GM12878 (cell line): Measurements from ENCODE around the gene LST1. TPM values are rescaled to one million over a fixed set of nuclear protein-coding genes. Genes with fewer than 3 reads are reported as not detected.

ENCODE experiments used
- ATAC-seq: fragments of 200-7000 bp; cut with Tn5 transposase; 3 replicates; pipeline ENCODE4 v1.9.1; 2020; ENCODE audit warnings: mild to moderate bottlenecking, moderate library complexity
- BruUV-seq: library from RNA; stranded (reverse); fragments of 400-500 nt; replicated peaks from 2 replicates; lab custom pipeline; 2021; lab: Mats Ljungman, UMichigan
- CTCF ChIA-PET: fragments of 300-600 bp; sonication (Branson Sonifier 250); formaldehyde crosslinking; extraction: SDS; loops from one replicate; lab custom pipeline; 2021; ENCODE audit warnings: inconsistent platforms; lab: Yijun Ruan, JAX
- POLR2A ChIA-PET: fragments of 350-600 bp; formaldehyde crosslinking; extraction: SDS; loops from one replicate; lab custom pipeline; 2021; ENCODE audit warnings: inconsistent platforms; lab: Charles Lee
- RAD21 ChIA-PET: fragments of 300-600 bp; sonication (Branson Sonifier 250); formaldehyde crosslinking; loops from one replicate; lab custom pipeline; 2023; ENCODE audit warnings: antibody characterized with exemption; ENCODE audit not compliant: unreplicated experiment; lab: Charles Lee
- SMC1A ChIA-PET: fragments of 300-600 bp; sonication (Branson Sonifier 250); formaldehyde crosslinking; loops from one replicate; lab custom pipeline; 2023; ENCODE audit not compliant: unreplicated experiment, uncharacterized antibody; lab: Charles Lee
- DNase-seq: peaks from one replicate; pipeline ENCODE4 v3.0.0-alpha.2; 2011; ENCODE audit warnings: low read depth, low spot score
- FAIRE-seq: peaks from 3 replicates; lab custom pipeline; 2011; peaks lifted over from hg19 to GRCh38; lab: Jason Lieb, UNC
- H2AFZ ChIP-seq: 2 replicates; pipeline ENCODE4 v1.6.0; 2011; ENCODE audit warnings: low read depth, low read length, control low read depth; ENCODE audit not compliant: control insufficient read depth
- H3K27ac ChIP-seq: 2 replicates; pipeline ENCODE4 v1.5.1; 2011; ENCODE audit warnings: control low read depth; ENCODE audit not compliant: control insufficient read depth, insufficient read depth
- H3K27me3 ChIP-seq, 2 experiments: replicated peaks in 1 of 2; 2 replicates each; pipeline versions ENCODE4 v1.6.0 to v1.6.1; 2011; ENCODE audit warnings: low read length in 1 of 2; ENCODE audit not compliant: control insufficient read depth in 2 of 2, insufficient read depth in 2 of 2
- H3K36me3 ChIP-seq, 2 experiments: 2 replicates each; pipeline ENCODE4 v1.5.1; 2011; ENCODE audit warnings: low read length in 1 of 2; ENCODE audit not compliant: control insufficient read depth in 2 of 2, insufficient read depth in 2 of 2
- H3K4me1 ChIP-seq: 2 replicates; pipeline ENCODE4 v1.6.1; 2011; ENCODE audit warnings: mild to moderate bottlenecking, low read length, moderate library complexity, mixed read lengths; ENCODE audit not compliant: control insufficient read depth, insufficient read depth
- H3K4me2 ChIP-seq: 2 replicates; pipeline ENCODE4 v1.6.0; 2011; ENCODE audit warnings: control low read depth; ENCODE audit not compliant: control insufficient read depth, insufficient read depth
- H3K4me3 ChIP-seq: fragments of 200-600 bp; sonication (generic); 2 replicates; pipeline ENCODE4 v1.5.1; 2016
- H3K79me2 ChIP-seq: 2 replicates; pipeline ENCODE4 v1.6.0; 2011; ENCODE audit warnings: low read length; ENCODE audit not compliant: control insufficient read depth, insufficient read depth
- H3K9ac ChIP-seq: 2 replicates; pipeline ENCODE4 v1.8.0; 2011; ENCODE audit warnings: low read length, control low read depth, mixed read lengths; ENCODE audit not compliant: control insufficient read depth, insufficient read depth
- H3K9me3 ChIP-seq: replicated peaks from 3 replicates; pipeline ENCODE4 v1.5.1; 2011; ENCODE audit warnings: mild to moderate bottlenecking, low read length; ENCODE audit not compliant: control insufficient read depth, insufficient read depth
- H4K20me1 ChIP-seq: 2 replicates; pipeline ENCODE4 v1.6.0; 2011; ENCODE audit not compliant: control insufficient read depth, insufficient read depth
- ASH2L ChIP-seq: fragments of 300-600, 200-600 bp; sonication (generic); IDR thresholded peaks from 2 replicates; pipeline ENCODE4 v1.6.1; 2017; ENCODE audit warnings: low read depth, mild to moderate bottlenecking, borderline replicate concordance
- GABPA ChIP-seq: IDR thresholded peaks from 2 replicates; pipeline ENCODE4 v1.6.1; 2014; ENCODE audit warnings: antibody characterized with exemption, low read depth, mild to moderate bottlenecking, inconsistent platforms
- KAT2A ChIP-seq: conservative IDR thresholded peaks from 2 replicates; pipeline ENCODE4 v1.6.1; 2011; ENCODE audit warnings: low read depth, low read length; ENCODE audit not compliant: control insufficient read depth
- NFYB ChIP-seq: IDR thresholded peaks from 2 replicates; pipeline ENCODE4 v1.6.1; 2011; ENCODE audit warnings: low read depth, mild to moderate bottlenecking, low read length, improper control_type of control experiment, moderate library complexity; ENCODE audit not compliant: insufficient read depth
- PAX8 ChIP-seq: fragments of 450-650 bp; IDR thresholded peaks from 2 replicates; pipeline ENCODE4 v1.6.1; 2017; ENCODE audit warnings: mild to moderate bottlenecking, moderate library complexity
- POLR2A ChIP-seq: IDR thresholded peaks from 2 replicates; pipeline ENCODE4 v1.6.1; 2011; ENCODE audit warnings: low read depth, mild to moderate bottlenecking, low read length
- SRF ChIP-seq, 2 experiments: IDR thresholded peaks; 2 replicates each; pipeline ENCODE4 v1.6.1; 2011; ENCODE audit warnings: low read depth in 2 of 2, low read length in 2 of 2, mild to moderate bottlenecking in 1 of 2, moderate library complexity in 1 of 2
- SUZ12 ChIP-seq: fragments of 200-600 bp; sonication (generic); IDR thresholded peaks from one replicate; pipeline ENCODE4 v1.6.1; 2018; ENCODE audit warnings: antibody characterized with exemption, mild to moderate bottlenecking; ENCODE audit not compliant: unreplicated experiment
- TCF12 ChIP-seq: IDR thresholded peaks from 2 replicates; pipeline ENCODE4 v1.6.1; 2011; ENCODE audit warnings: low read depth, mild to moderate bottlenecking, low read length
- YY1 ChIP-seq: IDR thresholded peaks from 2 replicates; pipeline ENCODE4 v1.6.1; 2011; ENCODE audit warnings: low read depth, mild to moderate bottlenecking, low read length
- ZSCAN29 ChIP-seq: fragments of 450-650 bp; IDR thresholded peaks from 2 replicates; pipeline ENCODE4 v1.6.1; 2017; ENCODE audit warnings: mild to moderate bottlenecking, moderate library complexity
- WGBS: methylation state at CpG from one replicate; pipeline ENCODE4 v1.1.6; 2016; ENCODE audit warnings: low lambda C conversion rate; ENCODE audit not compliant: insufficient replicate concordance, insufficient coverage; ENCODE audit errors: missing lambda C conversion rate; 5-methylcytosine and 5-hydroxymethylcytosine counted together
- in situ Hi-C: fragments of 300-500 bp; cut with MboI; formaldehyde crosslinking; loops from 9 replicates; pipeline ENCODE4 v1.14.3; 2018; ENCODE audit warnings: mixed read lengths
- intact Hi-C: fragments of 100-400 bp; cut with micrococcal nuclease; formaldehyde crosslinking; loops from one replicate; pipeline ENCODE4 v1.14.2; 2022; ENCODE audit not compliant: unreplicated experiment
- polyA plus RNA-seq, 11 experiments: library from polyadenylated mRNA; depleted of rRNA in 4 of 11; unstranded in 6 of 11; stranded (reverse) in 5 of 11; fragments of >200 nt; fragmentation: Nextera tagmentation in 4 of 11; fragmentation: Illumina TruSeq in 1 of 11; extraction: Ambion mirVana in 4 of 11; extraction: Trizol in 1 of 11; gene quantifications; 1 replicate in 1 of 11; 2 replicates in 10 of 11; pipeline versions ENCODE4 v1.2.1 to v1.2.3, GENCODE V29; 2011 to 2016; ENCODE audit warnings: inconsistent platforms in 2 of 11, missing spikeins in 2 of 11, low read depth in 1 of 11
- total RNA-seq, 4 experiments: library from RNA; depleted of rRNA in 3 of 4; stranded (reverse); fragments of >200 nt in 3 of 4; fragmentation: Illumina TruSeq in 1 of 4; extraction: Trizol in 1 of 4; gene quantifications; 2 replicates each; pipeline versions ENCODE4 v1.2.1 to v1.2.3, GENCODE V29; 2013 to 2021
- TF ChIP-seq, protein P1 (sequence below): fragments of 450-650 bp; IDR thresholded peaks from 2 replicates; pipeline ENCODE4 v1.6.1; 2016; ENCODE audit warnings: mild to moderate bottlenecking
- TF ChIP-seq, protein P2 (sequence below), 3 experiments: IDR thresholded peaks in 2 of 3; conservative IDR thresholded peaks in 1 of 3; 2 replicates each; pipeline ENCODE4 v1.5.1; 2011; ENCODE audit warnings: low read depth in 3 of 3, low read length in 3 of 3, mild to moderate bottlenecking in 3 of 3, control low read depth in 2 of 3, moderate library complexity in 2 of 3, inconsistent platforms in 1 of 3, mixed read lengths in 1 of 3; ENCODE audit not compliant: control insufficient read depth in 2 of 3, insufficient read depth in 1 of 3; ENCODE audit errors: extremely low read depth in 1 of 3
- TF ChIP-seq, protein P3 (sequence below): fragments of 450-650 bp; conservative IDR thresholded peaks from 2 replicates; pipeline ENCODE4 v1.6.1; 2017; ENCODE audit warnings: mild to moderate bottlenecking, moderate library complexity
- TF ChIP-seq, protein P4 (sequence below): fragments of 450-650 bp; IDR thresholded peaks from 2 replicates; pipeline ENCODE4 v1.6.1; 2017; ENCODE audit warnings: mild to moderate bottlenecking, low read depth, inconsistent platforms; ENCODE audit not compliant: poor library complexity, severe bottlenecking

The LST1 gene
- total and polyA plus RNA-seq, 10 of the 15 experiments (the other 5 are each of a cell fraction or from before 2014, with no cell fraction given): 4.1 to 35.5 (median 16.4) TPM

DNA sequence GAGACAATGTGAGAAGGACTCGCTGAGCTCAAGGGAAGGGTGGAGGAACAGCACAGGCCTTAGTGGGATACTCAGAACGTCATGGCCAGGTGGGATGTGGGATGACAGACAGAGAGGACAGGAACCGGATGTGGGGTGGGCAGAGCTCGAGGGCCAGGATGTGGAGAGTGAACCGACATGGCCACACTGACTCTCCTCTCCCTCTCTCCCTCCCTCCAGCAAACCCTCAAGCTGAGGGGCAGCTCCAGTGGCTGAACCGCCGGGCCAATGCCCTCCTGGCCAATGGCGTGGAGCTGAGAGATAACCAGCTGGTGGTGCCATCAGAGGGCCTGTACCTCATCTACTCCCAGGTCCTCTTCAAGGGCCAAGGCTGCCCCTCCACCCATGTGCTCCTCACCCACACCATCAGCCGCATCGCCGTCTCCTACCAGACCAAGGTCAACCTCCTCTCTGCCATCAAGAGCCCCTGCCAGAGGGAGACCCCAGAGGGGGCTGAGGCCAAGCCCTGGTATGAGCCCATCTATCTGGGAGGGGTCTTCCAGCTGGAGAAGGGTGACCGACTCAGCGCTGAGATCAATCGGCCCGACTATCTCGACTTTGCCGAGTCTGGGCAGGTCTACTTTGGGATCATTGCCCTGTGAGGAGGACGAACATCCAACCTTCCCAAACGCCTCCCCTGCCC, 9.0 kb upstream of the LST1 start:
- peaks cover 0 to 7% of the 10 kb centered on the region in 2 experiments; a peak in 2 of 4 replicates for H3K36me3 ChIP-seq
- intact Hi-C loops: loop anchor here (1.0 kb wide), 1 partner anchor 17 kb away; no protein-coding TSS in a partner anchor
- peak overlapping the region; percentile 82 for H3K9ac ChIP-seq
- no peaks in the 10 kb centered on the region for H4K20me1 ChIP-seq
- BruUV-seq: no TSS peak
- FAIRE-seq (no peak), DNase-seq (no peak), ATAC-seq (peak; percentile 12)
- H3K27me3 ChIP-seq: no peaks in the 10 kb centered on the region
- SMC1A ChIA-PET: interaction anchor here (0.8 to 45.5 kb wide), 6 partner anchors 8 to 40 kb away, joined by 3 to 1989 read pairs (median 30); partner anchors contain the start of genes AIF1, ATP6V1G2, DDX39B and LST1
- RAD21 ChIA-PET: interaction anchor here (0.7 to 17.5 kb wide), 9 partner anchors 9 to 254 kb away, joined by 3 to 620 read pairs (median 7); partner anchors contain the start of genes ATP6V1G2, DDX39B, LST1 and NCR3
- peak overlapping the region; percentile 91 for H3K4me3 ChIP-seq
- peak overlapping the region; percentile 84 for H3K4me2 ChIP-seq
- POLR2A ChIA-PET: interaction anchor here (0.7 to 17.1 kb wide), 10 partner anchors 7 to 253 kb away, joined by 3 to 282 read pairs (median 28); partner anchors contain the start of genes ATP6V1G2, DDX39B, HSPA1B and LSM2
- peaks cover 47% of the 10 kb centered on the region for H3K4me1 ChIP-seq
- CTCF ChIA-PET: interaction anchor here (0.6 to 31.0 kb wide), 7 partner anchors 16 to 192 kb away, joined by 3 to 2098 read pairs (median 3); partner anchors contain the start of genes ATP6V1G2, DDX39B, LST1 and LTA
- H2AFZ ChIP-seq: no peak overlapping the region
- peaks cover 87% of the 10 kb centered on the region for H3K79me2 ChIP-seq
- H3K27ac ChIP-seq: peak overlapping the region; percentile 96
- 7% methylated on average over 19 of the region's 19 CpGs for WGBS
- in situ Hi-C loops: no loop called here
- no peaks in the 10 kb centered on the region for H3K9me3 ChIP-seq
- no peak for TF ChIP-seq SRF (IDR thresholded peaks at IDR 0.05; ENCODE audit: low read depth in 2 of 2, low read length in 2 of 2)
- TF ChIP-seq YY1: peak; percentile 47
- TF ChIP-seq, protein P1, sequence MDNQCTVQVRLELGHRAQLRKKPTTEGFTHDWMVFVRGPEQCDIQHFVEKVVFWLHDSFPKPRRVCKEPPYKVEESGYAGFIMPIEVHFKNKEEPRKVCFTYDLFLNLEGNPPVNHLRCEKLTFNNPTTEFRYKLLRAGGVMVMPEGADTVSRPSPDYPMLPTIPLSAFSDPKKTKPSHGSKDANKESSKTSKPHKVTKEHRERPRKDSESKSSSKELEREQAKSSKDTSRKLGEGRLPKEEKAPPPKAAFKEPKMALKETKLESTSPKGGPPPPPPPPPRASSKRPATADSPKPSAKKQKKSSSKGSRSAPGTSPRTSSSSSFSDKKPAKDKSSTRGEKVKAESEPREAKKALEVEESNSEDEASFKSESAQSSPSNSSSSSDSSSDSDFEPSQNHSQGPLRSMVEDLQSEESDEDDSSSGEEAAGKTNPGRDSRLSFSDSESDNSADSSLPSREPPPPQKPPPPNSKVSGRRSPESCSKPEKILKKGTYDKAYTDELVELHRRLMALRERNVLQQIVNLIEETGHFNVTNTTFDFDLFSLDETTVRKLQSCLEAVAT: no peak
- no peak for TF ChIP-seq PAX8
- peak; percentile 46; the same call in 1 of the 2 replicates for TF ChIP-seq NFYB
- TF ChIP-seq, protein P2, sequence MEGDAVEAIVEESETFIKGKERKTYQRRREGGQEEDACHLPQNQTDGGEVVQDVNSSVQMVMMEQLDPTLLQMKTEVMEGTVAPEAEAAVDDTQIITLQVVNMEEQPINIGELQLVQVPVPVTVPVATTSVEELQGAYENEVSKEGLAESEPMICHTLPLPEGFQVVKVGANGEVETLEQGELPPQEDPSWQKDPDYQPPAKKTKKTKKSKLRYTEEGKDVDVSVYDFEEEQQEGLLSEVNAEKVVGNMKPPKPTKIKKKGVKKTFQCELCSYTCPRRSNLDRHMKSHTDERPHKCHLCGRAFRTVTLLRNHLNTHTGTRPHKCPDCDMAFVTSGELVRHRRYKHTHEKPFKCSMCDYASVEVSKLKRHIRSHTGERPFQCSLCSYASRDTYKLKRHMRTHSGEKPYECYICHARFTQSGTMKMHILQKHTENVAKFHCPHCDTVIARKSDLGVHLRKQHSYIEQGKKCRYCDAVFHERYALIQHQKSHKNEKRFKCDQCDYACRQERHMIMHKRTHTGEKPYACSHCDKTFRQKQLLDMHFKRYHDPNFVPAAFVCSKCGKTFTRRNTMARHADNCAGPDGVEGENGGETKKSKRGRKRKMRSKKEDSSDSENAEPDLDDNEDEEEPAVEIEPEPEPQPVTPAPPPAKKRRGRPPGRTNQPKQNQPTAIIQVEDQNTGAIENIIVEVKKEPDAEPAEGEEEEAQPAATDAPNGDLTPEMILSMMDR (IDR thresholded peaks at IDR 0.05 in 2 of 3, conservative IDR thresholded peaks at IDR 0.05 in 1 of 3; ENCODE audit: control insufficient read depth in 2 of 3, extremely low read depth in 1 of 3, insufficient read depth in 1 of 3, low read depth in 3 of 3, low read length in 3 of 3): no peak
- no peak for TF ChIP-seq SUZ12
- TF ChIP-seq, protein P3, sequence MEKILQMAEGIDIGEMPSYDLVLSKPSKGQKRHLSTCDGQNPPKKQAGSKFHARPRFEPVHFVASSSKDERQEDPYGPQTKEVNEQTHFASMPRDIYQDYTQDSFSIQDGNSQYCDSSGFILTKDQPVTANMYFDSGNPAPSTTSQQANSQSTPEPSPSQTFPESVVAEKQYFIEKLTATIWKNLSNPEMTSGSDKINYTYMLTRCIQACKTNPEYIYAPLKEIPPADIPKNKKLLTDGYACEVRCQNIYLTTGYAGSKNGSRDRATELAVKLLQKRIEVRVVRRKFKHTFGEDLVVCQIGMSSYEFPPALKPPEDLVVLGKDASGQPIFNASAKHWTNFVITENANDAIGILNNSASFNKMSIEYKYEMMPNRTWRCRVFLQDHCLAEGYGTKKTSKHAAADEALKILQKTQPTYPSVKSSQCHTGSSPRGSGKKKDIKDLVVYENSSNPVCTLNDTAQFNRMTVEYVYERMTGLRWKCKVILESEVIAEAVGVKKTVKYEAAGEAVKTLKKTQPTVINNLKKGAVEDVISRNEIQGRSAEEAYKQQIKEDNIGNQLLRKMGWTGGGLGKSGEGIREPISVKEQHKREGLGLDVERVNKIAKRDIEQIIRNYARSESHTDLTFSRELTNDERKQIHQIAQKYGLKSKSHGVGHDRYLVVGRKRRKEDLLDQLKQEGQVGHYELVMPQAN: no peak; the same call in 1 of the 2 replicates
- TF ChIP-seq ZSCAN29: no peak
- no peak for TF ChIP-seq KAT2A
- no peak for TF ChIP-seq ASH2L
- no peak for TF ChIP-seq GABPA
- TF ChIP-seq POLR2A: peak; percentile 70
- TF ChIP-seq, protein P4, sequence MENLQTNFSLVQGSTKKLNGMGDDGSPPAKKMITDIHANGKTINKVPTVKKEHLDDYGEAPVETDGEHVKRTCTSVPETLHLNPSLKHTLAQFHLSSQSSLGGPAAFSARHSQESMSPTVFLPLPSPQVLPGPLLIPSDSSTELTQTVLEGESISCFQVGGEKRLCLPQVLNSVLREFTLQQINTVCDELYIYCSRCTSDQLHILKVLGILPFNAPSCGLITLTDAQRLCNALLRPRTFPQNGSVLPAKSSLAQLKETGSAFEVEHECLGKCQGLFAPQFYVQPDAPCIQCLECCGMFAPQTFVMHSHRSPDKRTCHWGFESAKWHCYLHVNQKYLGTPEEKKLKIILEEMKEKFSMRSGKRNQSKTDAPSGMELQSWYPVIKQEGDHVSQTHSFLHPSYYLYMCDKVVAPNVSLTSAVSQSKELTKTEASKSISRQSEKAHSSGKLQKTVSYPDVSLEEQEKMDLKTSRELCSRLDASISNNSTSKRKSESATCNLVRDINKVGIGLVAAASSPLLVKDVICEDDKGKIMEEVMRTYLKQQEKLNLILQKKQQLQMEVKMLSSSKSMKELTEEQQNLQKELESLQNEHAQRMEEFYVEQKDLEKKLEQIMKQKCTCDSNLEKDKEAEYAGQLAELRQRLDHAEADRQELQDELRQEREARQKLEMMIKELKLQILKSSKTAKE: no peak
- TF ChIP-seq TCF12: no peak
